IMR-90 (cell line): ENCODE measurements around the gene ACTA1. TPM values are rescaled to one million over a fixed set of nuclear protein-coding genes. Genes with fewer than 3 reads are reported as not detected.

Experiments
- ATAC-seq: fragments of 200-7000 bp; cut with Tn5 transposase; 2 replicates; pipeline ENCODE4 v1.9.1; 2020; ENCODE audit warnings: low read depth, mild to moderate bottlenecking, moderate library complexity
- BruUV-seq: library from RNA; stranded (reverse); fragments of 400-500 nt; replicated peaks from 2 replicates; lab custom pipeline; 2021; lab: Mats Ljungman, UMichigan
- CTCF ChIA-PET: fragments of 300-600 bp; formaldehyde crosslinking; extraction: SDS; loops from one replicate; lab custom pipeline; 2021; ENCODE audit warnings: antibody characterized with exemption; lab: Yijun Ruan, JAX
- POLR2A ChIA-PET: fragments of 300-600 bp; sonication (Branson Sonifier 250); formaldehyde crosslinking; loops from one replicate; lab custom pipeline; 2022; ENCODE audit warnings: antibody characterized with exemption; ENCODE audit not compliant: unreplicated experiment; lab: Charles Lee
- DNase-seq: peaks from one replicate; pipeline ENCODE4 v3.0.0; 2013
- H2AFZ ChIP-seq: replicated peaks from 2 replicates; pipeline ENCODE3; 2013; ENCODE audit warnings: low read length, mild to moderate bottlenecking; ENCODE audit not compliant: poor library complexity
- H2AK5ac ChIP-seq: 2 replicates; pipeline ENCODE4 v1.6.1; 2013; ENCODE audit warnings: low read depth, low read length, inconsistent platforms
- H2AK9ac ChIP-seq: replicated peaks from 2 replicates; pipeline ENCODE3; 2013; ENCODE audit warnings: mild to moderate bottlenecking, low read depth, low read length, moderate library complexity; ENCODE audit not compliant: poor library complexity
- H2BK120ac ChIP-seq: 2 replicates; pipeline ENCODE4 v1.6.1; 2013; ENCODE audit warnings: low read depth, low read length, inconsistent platforms
- H2BK15ac ChIP-seq: 3 replicates; pipeline ENCODE4 v1.6.1; 2013; ENCODE audit warnings: low read depth, low read length, inconsistent platforms
- H2BK20ac ChIP-seq: 2 replicates; pipeline ENCODE4 v1.6.1; 2013; ENCODE audit warnings: low read depth, mild to moderate bottlenecking, inconsistent platforms, low read length, moderate library complexity
- H2BK5ac ChIP-seq: 2 replicates; pipeline ENCODE4 v1.6.1; 2013; ENCODE audit warnings: mild to moderate bottlenecking, low read depth, low read length, inconsistent platforms; ENCODE audit not compliant: poor library complexity, severe bottlenecking
- H3K14ac ChIP-seq: replicated peaks from 2 replicates; pipeline ENCODE4 v1.6.1; 2013; ENCODE audit warnings: low read depth, low read length, inconsistent platforms
- H3K18ac ChIP-seq: 2 replicates; pipeline ENCODE4 v1.6.1; 2013; ENCODE audit warnings: low read depth, low read length, control low read depth
- H3K23ac ChIP-seq: 2 replicates; pipeline ENCODE4 v1.6.1; 2013; ENCODE audit warnings: low read depth, low read length, inconsistent platforms
- H3K27ac ChIP-seq: 2 replicates; pipeline ENCODE4 v1.5.1; 2013; ENCODE audit warnings: mild to moderate bottlenecking, control low read depth, low read length; ENCODE audit not compliant: insufficient read depth
- H3K27me3 ChIP-seq: 2 replicates; pipeline ENCODE4 v1.6.1; 2013; ENCODE audit warnings: low read length; ENCODE audit not compliant: control insufficient read depth, insufficient read depth
- H3K36me3 ChIP-seq: 2 replicates; pipeline ENCODE4 v1.6.1; 2013; ENCODE audit warnings: low read length, mixed read lengths; ENCODE audit not compliant: control insufficient read depth, insufficient read depth
- H3K4ac ChIP-seq: 2 replicates; pipeline ENCODE4 v1.6.1; 2013; ENCODE audit warnings: low read depth, low read length, inconsistent platforms
- H3K4me1 ChIP-seq: 2 replicates; pipeline ENCODE4 v1.6.1; 2013; ENCODE audit warnings: low read length, mixed read lengths; ENCODE audit not compliant: control insufficient read depth, insufficient read depth
- H3K4me2 ChIP-seq: 2 replicates; pipeline ENCODE4 v1.6.1; 2013; ENCODE audit warnings: low read depth, mild to moderate bottlenecking, control low read depth, low read length, moderate library complexity
- H3K4me3 ChIP-seq: 2 replicates; pipeline ENCODE4 v1.5.1; 2013; ENCODE audit warnings: low read depth, mild to moderate bottlenecking, control low read depth, low read length, moderate library complexity; ENCODE audit not compliant: insufficient read depth
- H3K56ac ChIP-seq: 2 replicates; pipeline ENCODE4 v1.6.1; 2013; ENCODE audit warnings: low read length, inconsistent platforms; ENCODE audit not compliant: insufficient read depth; ENCODE audit errors: extremely low read depth
- H3K79me1 ChIP-seq, 2 experiments: 2 replicates each; pipeline ENCODE4 v1.6.1; 2013; ENCODE audit warnings: low read length in 2 of 2, inconsistent platforms in 1 of 2, low read depth in 1 of 2
- H3K9ac ChIP-seq: 2 replicates; pipeline ENCODE4 v1.6.1; 2013; ENCODE audit warnings: low read depth, low read length, control low read depth
- H3K9me1 ChIP-seq: 2 replicates; pipeline ENCODE4 v1.6.1; 2013; ENCODE audit warnings: low read length, inconsistent platforms; ENCODE audit not compliant: insufficient read depth
- H3K9me3 ChIP-seq: 2 replicates; pipeline ENCODE4 v1.6.1; 2013; ENCODE audit warnings: low read length; ENCODE audit not compliant: control insufficient read depth, insufficient read depth
- H4K20me1 ChIP-seq: 2 replicates; pipeline ENCODE4 v1.6.1; 2013; ENCODE audit warnings: low read length, inconsistent platforms; ENCODE audit not compliant: insufficient read depth
- H4K5ac ChIP-seq: 2 replicates; pipeline ENCODE4 v1.6.1; 2013; ENCODE audit warnings: mild to moderate bottlenecking, low read depth, low read length, control low read depth
- H4K8ac ChIP-seq, 2 experiments: 2 replicates each; pipeline ENCODE4 v1.6.1; 2013; ENCODE audit warnings: low read depth in 2 of 2, low read length in 2 of 2, control low read depth in 1 of 2, inconsistent platforms in 1 of 2
- H4K91ac ChIP-seq: 2 replicates; pipeline ENCODE4 v1.6.1; 2013; ENCODE audit warnings: low read depth, low read length, inconsistent platforms; ENCODE audit not compliant: insufficient read depth
- BHLHE40 ChIP-seq: fragments of 150-350 bp; IDR thresholded peaks from 2 replicates; pipeline ENCODE4 v1.6.1; 2016; ENCODE audit warnings: mild to moderate bottlenecking, low read depth, low read length
- CEBPB ChIP-seq: IDR thresholded peaks from 2 replicates; pipeline ENCODE4 v1.6.1; 2012; ENCODE audit warnings: low read depth, low read length, improper control_type of control experiment
- CHD1 ChIP-seq: IDR thresholded peaks from 2 replicates; pipeline ENCODE4 v1.6.1; 2012; ENCODE audit warnings: low read depth, low read length, improper control_type of control experiment
- MAFK ChIP-seq: IDR thresholded peaks from 2 replicates; pipeline ENCODE4 v1.6.1; 2012; ENCODE audit warnings: low read depth, low read length, improper control_type of control experiment
- MAZ ChIP-seq: IDR thresholded peaks from 2 replicates; pipeline ENCODE4 v1.6.1; 2012; ENCODE audit warnings: low read depth, mild to moderate bottlenecking, low read length, improper control_type of control experiment, moderate library complexity, borderline replicate concordance
- MXI1 ChIP-seq: IDR thresholded peaks from 2 replicates; pipeline ENCODE4 v1.6.1; 2012; ENCODE audit warnings: low read depth, mild to moderate bottlenecking, low read length, moderate library complexity, borderline replicate concordance
- NFE2L2 ChIP-seq: fragments of 150-350 bp; IDR thresholded peaks from 2 replicates; pipeline ENCODE4 v1.6.1; 2016; ENCODE audit warnings: low read depth, mild to moderate bottlenecking, low read length
- POLR2A ChIP-seq: IDR thresholded peaks from 2 replicates; pipeline ENCODE4 v1.6.1; 2012; ENCODE audit warnings: mild to moderate bottlenecking, low read depth, low read length
- RAD21 ChIP-seq: IDR thresholded peaks from 2 replicates; pipeline ENCODE4 v1.6.1; 2012; ENCODE audit warnings: low read length, improper control_type of control experiment
- RCOR1 ChIP-seq: IDR thresholded peaks from 2 replicates; pipeline ENCODE4 v1.6.1; 2012; ENCODE audit warnings: mild to moderate bottlenecking, low read length, improper control_type of control experiment; ENCODE audit not compliant: insufficient replicate concordance
- RFX5 ChIP-seq: IDR thresholded peaks from 2 replicates; pipeline ENCODE4 v1.8.0; 2012; ENCODE audit warnings: low read depth, mild to moderate bottlenecking, low read length, moderate library complexity
- SMC3 ChIP-seq: fragments of 150-350 bp; IDR thresholded peaks from 2 replicates; pipeline ENCODE4 v1.6.1; 2016; ENCODE audit warnings: low read depth, mild to moderate bottlenecking, antibody characterized with exemption, low read length, moderate library complexity
- WGBS, 2 experiments: methylation state at CpG; one replicate each; pipeline versions ENCODE4 v1.1.5 to v1.1.7; 2013; ENCODE audit warnings: missing lambda C conversion rate in 2 of 2; ENCODE audit not compliant: insufficient read length in 1 of 2; ENCODE audit errors: extremely low coverage in 2 of 2; 5-methylcytosine and 5-hydroxymethylcytosine counted together
- dilution Hi-C: fragments of 300-500 bp; cut with HindIII; formaldehyde crosslinking; loops from one replicate; pipeline ENCODE4 v1.14.3; 2018; ENCODE audit warnings: low sequenced_read_pairs; ENCODE audit not compliant: unreplicated experiment
- in situ Hi-C: fragments of 300-500 bp; cut with MboI; formaldehyde crosslinking; loops from 3 replicates; pipeline ENCODE4 v1.14.3; 2019; ENCODE audit warnings: low sequenced_read_pairs, inconsistent platforms, mixed read lengths
- intact Hi-C: fragments of 100-400 bp; cut with micrococcal nuclease; formaldehyde crosslinking; loops from 2 replicates; pipeline ENCODE4 v1.10.0; 2022
- polyA plus RNA-seq, 3 experiments: library from polyadenylated mRNA; depleted of rRNA; stranded (reverse); fragments of >200 nt; gene quantifications; 2 replicates each; pipeline ENCODE4 v1.2.3, GENCODE V29; 2012; ENCODE audit warnings: low replicate concordance in 1 of 3
- total RNA-seq: library from RNA; depleted of rRNA; stranded (reverse); fragments of >200 nt; gene quantifications from 2 replicates; pipeline ENCODE4 v1.2.3, GENCODE V29; 2012
- TF ChIP-seq, protein P1 (sequence below): conservative IDR thresholded peaks from 2 replicates; pipeline ENCODE4 v1.5.1; 2012; ENCODE audit warnings: mild to moderate bottlenecking, low read depth, low read length, improper control_type of control experiment
- TF ChIP-seq, protein P2 (sequence below): fragments of 150-350 bp; IDR thresholded peaks from 2 replicates; pipeline ENCODE4 v1.6.1; 2017; ENCODE audit warnings: mild to moderate bottlenecking, antibody characterized with exemption, low read length, low read depth

The ACTA1 gene
- total and polyA plus RNA-seq, 2 of the 4 experiments (the other 2 are of a cell fraction): not detected

DNA sequence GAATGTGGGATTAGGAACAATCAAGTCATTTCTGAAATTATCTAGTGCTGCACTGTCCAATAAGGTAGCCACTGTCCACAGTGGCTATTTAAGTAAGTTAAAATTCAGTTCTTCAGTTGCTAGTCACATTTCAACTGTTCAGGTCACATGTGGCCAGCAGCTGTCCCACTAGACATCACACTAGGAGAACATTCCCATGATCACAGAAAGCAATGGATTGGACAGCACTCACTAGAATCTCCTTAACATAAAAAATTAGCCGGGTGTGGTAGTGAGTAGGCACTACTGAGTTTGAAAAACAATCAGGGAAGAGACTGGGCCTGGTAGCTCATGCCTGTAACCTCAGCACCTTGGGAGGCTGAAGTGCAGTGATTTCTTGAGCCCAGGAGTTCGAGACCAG lies 40.6 kb upstream of the ACTA1 start:
- dilution Hi-C loops: no loop called here
- no peaks in the 10 kb centered on the region for H3K9me3 ChIP-seq
- DNase-seq (no peak), ATAC-seq (no peak)
- no peaks in the 10 kb centered on the region for H4K20me1 ChIP-seq
- H2BK20ac ChIP-seq: no peak overlapping the region
- H3K18ac ChIP-seq: no peak overlapping the region
- intact Hi-C loops: no loop called here
- ChIA-PET CTCF (no interaction called here), POLR2A (no interaction called here)
- in situ Hi-C loops: no loop called here
- no peak for TF ChIP-seq MXI1
- TF ChIP-seq, protein P1, sequence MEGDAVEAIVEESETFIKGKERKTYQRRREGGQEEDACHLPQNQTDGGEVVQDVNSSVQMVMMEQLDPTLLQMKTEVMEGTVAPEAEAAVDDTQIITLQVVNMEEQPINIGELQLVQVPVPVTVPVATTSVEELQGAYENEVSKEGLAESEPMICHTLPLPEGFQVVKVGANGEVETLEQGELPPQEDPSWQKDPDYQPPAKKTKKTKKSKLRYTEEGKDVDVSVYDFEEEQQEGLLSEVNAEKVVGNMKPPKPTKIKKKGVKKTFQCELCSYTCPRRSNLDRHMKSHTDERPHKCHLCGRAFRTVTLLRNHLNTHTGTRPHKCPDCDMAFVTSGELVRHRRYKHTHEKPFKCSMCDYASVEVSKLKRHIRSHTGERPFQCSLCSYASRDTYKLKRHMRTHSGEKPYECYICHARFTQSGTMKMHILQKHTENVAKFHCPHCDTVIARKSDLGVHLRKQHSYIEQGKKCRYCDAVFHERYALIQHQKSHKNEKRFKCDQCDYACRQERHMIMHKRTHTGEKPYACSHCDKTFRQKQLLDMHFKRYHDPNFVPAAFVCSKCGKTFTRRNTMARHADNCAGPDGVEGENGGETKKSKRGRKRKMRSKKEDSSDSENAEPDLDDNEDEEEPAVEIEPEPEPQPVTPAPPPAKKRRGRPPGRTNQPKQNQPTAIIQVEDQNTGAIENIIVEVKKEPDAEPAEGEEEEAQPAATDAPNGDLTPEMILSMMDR: no peak
- TF ChIP-seq POLR2A: no peak
- TF ChIP-seq SMC3: no peak
- TF ChIP-seq CEBPB: no peak
- no peak for TF ChIP-seq NFE2L2
- TF ChIP-seq RCOR1: no peak
- TF ChIP-seq MAZ: no peak
- no peak for TF ChIP-seq RAD21
- no peak for TF ChIP-seq MAFK
- TF ChIP-seq BHLHE40: no peak
- no peak for TF ChIP-seq RFX5
- TF ChIP-seq CHD1: no peak
- TF ChIP-seq, protein P2, sequence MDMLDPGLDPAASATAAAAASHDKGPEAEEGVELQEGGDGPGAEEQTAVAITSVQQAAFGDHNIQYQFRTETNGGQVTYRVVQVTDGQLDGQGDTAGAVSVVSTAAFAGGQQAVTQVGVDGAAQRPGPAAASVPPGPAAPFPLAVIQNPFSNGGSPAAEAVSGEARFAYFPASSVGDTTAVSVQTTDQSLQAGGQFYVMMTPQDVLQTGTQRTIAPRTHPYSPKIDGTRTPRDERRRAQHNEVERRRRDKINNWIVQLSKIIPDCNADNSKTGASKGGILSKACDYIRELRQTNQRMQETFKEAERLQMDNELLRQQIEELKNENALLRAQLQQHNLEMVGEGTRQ: no peak
- H3K9me1 ChIP-seq: no peaks in the 10 kb centered on the region
- BruUV-seq: no TSS peak
- no CpG with 5 or more reads among the region's 2 CpGs for WGBS, 2 experiments
- no peak overlapping the region for H2BK120ac ChIP-seq
- no peaks in the 10 kb centered on the region for H3K4me1 ChIP-seq
- no peak overlapping the region for H4K91ac ChIP-seq
- H3K27me3 ChIP-seq: no peaks in the 10 kb centered on the region
- no peak overlapping the region for H2AFZ ChIP-seq
- no peak overlapping the region for H3K4me3 ChIP-seq
- H3K36me3 ChIP-seq: peaks cover 38% of the 10 kb centered on the region
- no peak overlapping the region for H4K5ac ChIP-seq
- no peak overlapping the region for H2BK15ac ChIP-seq
- H3K4ac ChIP-seq: no peak overlapping the region
- H3K23ac ChIP-seq: no peak overlapping the region
- no peak overlapping the region for H2BK5ac ChIP-seq
- no peak overlapping the region for H2AK5ac ChIP-seq
- no peak overlapping the region for H3K27ac ChIP-seq
- H3K79me1 ChIP-seq: peaks cover 9% of the 10 kb centered on the region in 2 experiments; a peak in 2 of 4 replicates
- no peak overlapping the region for H3K14ac ChIP-seq
- no peak overlapping the region for H3K9ac ChIP-seq
- H2AK9ac ChIP-seq: no peak overlapping the region
- H3K4me2 ChIP-seq: no peak overlapping the region
- no peak overlapping the region for H3K56ac ChIP-seq
- no peak overlapping the region for H4K8ac ChIP-seq
